H9 (cell line): ENCODE data around the gene FCHO1. TPM values are rescaled to one million over a fixed set of nuclear protein-coding genes. Genes with fewer than 3 reads are reported as not detected.

Experiments
- DNase-seq: peaks from one replicate; pipeline ENCODE4 v3.0.0-alpha.2; 2017
- H2AFZ ChIP-seq: one replicate; pipeline ENCODE4 v1.6.1; 2013; ENCODE audit warnings: mild to moderate bottlenecking, low read length, control low read depth, moderate library complexity
- H2AK5ac ChIP-seq: 2 replicates; pipeline ENCODE4 v1.6.1; 2013; ENCODE audit warnings: low read length, control low read depth, mixed read lengths; ENCODE audit not compliant: insufficient read length
- H2BK120ac ChIP-seq: one replicate; pipeline ENCODE4 v1.6.1; 2013; ENCODE audit warnings: low read depth, mild to moderate bottlenecking, low read length, control low read depth, inconsistent platforms; ENCODE audit not compliant: poor library complexity, severe bottlenecking
- H2BK12ac ChIP-seq: 2 replicates; pipeline ENCODE4 v1.6.1; 2013; ENCODE audit warnings: low read length, control low read depth, mixed read lengths, low read depth; ENCODE audit not compliant: insufficient read length
- H2BK15ac ChIP-seq: 2 replicates; pipeline ENCODE4 v1.6.1; 2013; ENCODE audit warnings: low read depth, low read length, control low read depth
- H2BK20ac ChIP-seq: one replicate; pipeline ENCODE4 v1.6.1; 2013; ENCODE audit warnings: low read depth, mild to moderate bottlenecking, low read length, control low read depth, inconsistent platforms; ENCODE audit not compliant: poor library complexity, severe bottlenecking
- H2BK5ac ChIP-seq: 2 replicates; pipeline ENCODE4 v1.6.1; 2013; ENCODE audit warnings: low read length, control low read depth, mixed read lengths; ENCODE audit not compliant: insufficient read length
- H3K14ac ChIP-seq: 2 replicates; pipeline ENCODE4 v1.6.1; 2013; ENCODE audit warnings: low read length, control low read depth; ENCODE audit not compliant: insufficient read depth
- H3K18ac ChIP-seq: 2 replicates; pipeline ENCODE4 v1.6.1; 2013; ENCODE audit warnings: low read depth, mild to moderate bottlenecking, mixed read lengths, low read length, control low read depth; ENCODE audit not compliant: insufficient read length
- H3K23ac ChIP-seq: 2 replicates; pipeline ENCODE4 v1.6.1; 2013; ENCODE audit warnings: low read length, control low read depth, mixed read lengths, low read depth; ENCODE audit not compliant: insufficient read length
- H3K23me2 ChIP-seq: 2 replicates; pipeline ENCODE4 v1.6.1; 2013; ENCODE audit warnings: low read depth, mild to moderate bottlenecking, mixed read lengths, low read length, control low read depth; ENCODE audit not compliant: insufficient read length, poor library complexity, severe bottlenecking
- H3K27ac ChIP-seq: 2 replicates; pipeline ENCODE4 v1.5.1; 2013; ENCODE audit warnings: low read length, control low read depth, mixed read lengths, low read depth; ENCODE audit not compliant: insufficient read length
- H3K27me3 ChIP-seq: 2 replicates; pipeline ENCODE4 v1.6.1; 2013; ENCODE audit warnings: low read length, control low read depth, inconsistent platforms; ENCODE audit not compliant: insufficient read depth
- H3K4ac ChIP-seq: 2 replicates; pipeline ENCODE4 v1.6.1; 2013; ENCODE audit warnings: low read depth, mild to moderate bottlenecking, control low read depth, inconsistent platforms, low read length, moderate library complexity
- H3K4me1 ChIP-seq: 2 replicates; pipeline ENCODE4 v1.6.1; 2013; ENCODE audit warnings: low read length, control low read depth, inconsistent platforms; ENCODE audit not compliant: insufficient read depth
- H3K4me2 ChIP-seq: 2 replicates; pipeline ENCODE4 v1.6.1; 2013; ENCODE audit warnings: low read length, control low read depth, mixed read lengths; ENCODE audit not compliant: insufficient read length, insufficient read depth
- H3K56ac ChIP-seq: 2 replicates; pipeline ENCODE4 v1.6.1; 2013; ENCODE audit warnings: low read depth, mild to moderate bottlenecking, mixed read lengths, low read length, control low read depth; ENCODE audit not compliant: insufficient read length
- H3K79me1 ChIP-seq: 2 replicates; pipeline ENCODE4 v1.6.1; 2013; ENCODE audit warnings: low read depth, mild to moderate bottlenecking, moderate library complexity, low read length, control low read depth, inconsistent platforms; ENCODE audit not compliant: insufficient read depth, poor library complexity, severe bottlenecking
- H3K79me2 ChIP-seq: 2 replicates; pipeline ENCODE4 v1.6.1; 2013; ENCODE audit warnings: low read length, control low read depth, inconsistent platforms; ENCODE audit not compliant: insufficient read depth
- H3K9ac ChIP-seq: 2 replicates; pipeline ENCODE4 v1.6.1; 2013; ENCODE audit warnings: low read length, control low read depth, mixed read lengths; ENCODE audit not compliant: insufficient read length; ENCODE audit errors: extremely low read depth
- H3K9me3 ChIP-seq: one replicate; pipeline ENCODE4 v1.6.1; 2013; ENCODE audit warnings: low read depth, low read length, inconsistent platforms; ENCODE audit not compliant: control insufficient read depth
- H3T11ph ChIP-seq: one replicate; pipeline ENCODE4 v1.6.1; 2013; ENCODE audit warnings: mild to moderate bottlenecking, low read length, control low read depth, inconsistent platforms
- H4K20me1 ChIP-seq: one replicate; pipeline ENCODE4 v1.6.1; 2013; ENCODE audit not compliant: control insufficient read depth, insufficient read length, insufficient read depth
- H4K5ac ChIP-seq: 2 replicates; pipeline ENCODE4 v1.6.1; 2013; ENCODE audit warnings: low read depth, mild to moderate bottlenecking, mixed read lengths, low read length, control low read depth; ENCODE audit not compliant: insufficient read length
- H4K8ac ChIP-seq: replicated peaks from 2 replicates; pipeline ENCODE4 v1.6.1; 2013; ENCODE audit warnings: low read length, control low read depth, mixed read lengths, low read depth; ENCODE audit not compliant: insufficient read length
- H4K91ac ChIP-seq: 2 replicates; pipeline ENCODE4 v1.6.1; 2013; ENCODE audit warnings: low read depth, mild to moderate bottlenecking, moderate library complexity, mixed read lengths, low read length, control low read depth; ENCODE audit not compliant: insufficient read length
- H3K27ac Mint-ChIP-seq, 3 experiments: 2 replicates in 2 of 3; 3 replicates in 1 of 3; pipeline ENCODE4 v1.8.0; 2020 to 2021; ENCODE audit warnings: mixed read lengths in 3 of 3, mild to moderate bottlenecking in 1 of 3, moderate library complexity in 1 of 3
- H3K27me3 Mint-ChIP-seq: 2 replicates; pipeline ENCODE4 v1.8.0; 2021; ENCODE audit warnings: low read depth, mild to moderate bottlenecking, moderate library complexity, mixed read lengths
- H3K36me3 Mint-ChIP-seq, 3 experiments: 2 replicates in 2 of 3; 3 replicates in 1 of 3; pipeline ENCODE4 v1.8.0; 2020 to 2021; ENCODE audit warnings: low read depth in 3 of 3, mixed read lengths in 3 of 3; ENCODE audit not compliant: insufficient read depth in 1 of 3
- H3K4me1 Mint-ChIP-seq, 2 experiments: 2 replicates each; pipeline ENCODE4 v1.8.0; 2020; ENCODE audit warnings: mixed read lengths in 2 of 2
- H3K4me3 Mint-ChIP-seq, 2 experiments: 2 replicates in 1 of 2; 3 replicates in 1 of 2; pipeline ENCODE4 v1.8.0; 2020 to 2021; ENCODE audit warnings: mild to moderate bottlenecking in 2 of 2, mixed read lengths in 2 of 2, moderate library complexity in 1 of 2
- H3K9me3 Mint-ChIP-seq, 2 experiments: 2 replicates in 1 of 2; 3 replicates in 1 of 2; pipeline ENCODE4 v1.8.0; 2020; ENCODE audit warnings: mild to moderate bottlenecking in 2 of 2, mixed read lengths in 2 of 2, moderate library complexity in 1 of 2
- WGBS: extraction: QIAGEN DNeasy Blood & Tissue Kit; methylation state at CpG from one replicate; pipeline ENCODE4 v1.1.7; 2013; ENCODE audit warnings: missing lambda C conversion rate, low lambda C conversion rate, mixed read lengths; ENCODE audit not compliant: insufficient read length; ENCODE audit errors: extremely low coverage; 5-methylcytosine and 5-hydroxymethylcytosine counted together
- total RNA-seq: library from RNA; stranded (reverse); gene quantifications from 2 replicates; pipeline ENCODE4 v1.2.1, GENCODE V29; 2021
- TF ChIP-seq, protein P1 (sequence below): fragments of 200-600 bp; sonication (generic); conservative IDR thresholded peaks from 3 replicates; pipeline ENCODE4 v1.8.0; 2021; ENCODE audit warnings: antibody characterized with exemption, mild to moderate bottlenecking

Gene FCHO1
- total RNA-seq, 1 experiment from 2014 or later = 13.1 TPM

DNA sequence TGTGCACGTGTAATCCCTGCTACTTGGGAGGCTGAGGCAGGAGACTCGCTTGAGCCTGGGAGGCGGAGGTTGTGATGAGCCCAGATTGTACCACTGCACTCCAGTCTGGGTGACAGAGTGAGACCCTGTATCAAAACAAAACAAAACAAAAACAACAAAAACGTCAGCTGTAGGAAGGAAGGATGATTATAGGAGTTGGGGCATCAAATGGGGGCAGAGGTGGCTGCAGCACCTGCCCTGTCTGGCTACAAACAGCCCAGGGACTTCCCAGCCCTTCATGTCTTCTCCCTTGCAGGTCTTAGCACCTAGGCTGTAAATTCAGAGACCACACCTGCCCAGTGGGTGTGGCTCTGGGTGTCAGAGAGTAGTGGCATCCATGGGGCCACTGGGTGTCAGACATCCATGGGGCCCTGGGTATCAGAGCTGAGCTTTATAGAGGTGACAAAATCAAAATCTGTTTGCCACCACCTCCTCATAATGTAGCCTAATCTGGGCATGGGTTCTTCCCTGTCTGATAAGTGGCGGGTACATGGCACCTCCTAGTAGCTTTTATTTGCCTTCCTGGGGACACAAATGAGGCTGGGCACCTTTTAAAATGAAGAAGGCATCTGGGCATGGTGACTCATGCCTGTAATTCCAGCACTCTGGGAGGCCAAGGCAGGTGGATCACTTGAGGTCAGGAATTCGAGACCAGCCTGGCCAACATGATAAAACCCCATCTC, 38.9 kb downstream of the FCHO1 start:
- WGBS = no CpG with 5 or more reads among the region's 6 CpGs
- no peak overlapping the region for H3T11ph ChIP-seq
- H3K9me3 ChIP-seq = no peaks in the 10 kb centered on the region
- TF ChIP-seq, protein P1, sequence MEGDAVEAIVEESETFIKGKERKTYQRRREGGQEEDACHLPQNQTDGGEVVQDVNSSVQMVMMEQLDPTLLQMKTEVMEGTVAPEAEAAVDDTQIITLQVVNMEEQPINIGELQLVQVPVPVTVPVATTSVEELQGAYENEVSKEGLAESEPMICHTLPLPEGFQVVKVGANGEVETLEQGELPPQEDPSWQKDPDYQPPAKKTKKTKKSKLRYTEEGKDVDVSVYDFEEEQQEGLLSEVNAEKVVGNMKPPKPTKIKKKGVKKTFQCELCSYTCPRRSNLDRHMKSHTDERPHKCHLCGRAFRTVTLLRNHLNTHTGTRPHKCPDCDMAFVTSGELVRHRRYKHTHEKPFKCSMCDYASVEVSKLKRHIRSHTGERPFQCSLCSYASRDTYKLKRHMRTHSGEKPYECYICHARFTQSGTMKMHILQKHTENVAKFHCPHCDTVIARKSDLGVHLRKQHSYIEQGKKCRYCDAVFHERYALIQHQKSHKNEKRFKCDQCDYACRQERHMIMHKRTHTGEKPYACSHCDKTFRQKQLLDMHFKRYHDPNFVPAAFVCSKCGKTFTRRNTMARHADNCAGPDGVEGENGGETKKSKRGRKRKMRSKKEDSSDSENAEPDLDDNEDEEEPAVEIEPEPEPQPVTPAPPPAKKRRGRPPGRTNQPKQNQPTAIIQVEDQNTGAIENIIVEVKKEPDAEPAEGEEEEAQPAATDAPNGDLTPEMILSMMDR = no peak
- no peak overlapping the region for H4K91ac ChIP-seq
- Mint-ChIP-seq H3K4me3 (no peak overlapping the region), H3K9me3 (no peaks in the 10 kb centered on the region), H3K27ac (0 out of 7 replicates have a peak overlapping the region, but pooled peaks of 1 of the 3 experiments have one; percentile 3), H3K27me3 (peaks cover 17% of the 10 kb centered on the region), H3K36me3 (peaks cover 2 to 6% (median 4%) of the 10 kb centered on the region in 3 experiments; a peak in 4 of 7 replicates), H3K4me1 (peaks cover 2 to 10% of the 10 kb centered on the region in 2 experiments; a peak in 3 of 4 replicates)
- no peak overlapping the region for H2BK15ac ChIP-seq
- H3K23ac ChIP-seq = no peak overlapping the region
- H4K5ac ChIP-seq = no peak overlapping the region
- no peak overlapping the region for H3K56ac ChIP-seq
- no peak overlapping the region for H4K8ac ChIP-seq
- H3K27ac ChIP-seq = no peak overlapping the region
- no peak overlapping the region for H2AK5ac ChIP-seq
- no peak overlapping the region for H2BK120ac ChIP-seq
- H3K4ac ChIP-seq = no peak overlapping the region
- H4K20me1 ChIP-seq = no peaks in the 10 kb centered on the region
- H2BK20ac ChIP-seq = no peak overlapping the region
- H3K79me2 ChIP-seq = no peaks in the 10 kb centered on the region
- no peak overlapping the region for H3K14ac ChIP-seq
- H2BK5ac ChIP-seq = no peak overlapping the region
- no peaks in the 10 kb centered on the region for H3K4me1 ChIP-seq
- no peak overlapping the region for H2AFZ ChIP-seq
- peaks cover 7% of the 10 kb centered on the region for H3K23me2 ChIP-seq
- no peak overlapping the region for H3K18ac ChIP-seq
- no peak for DNase-seq
- H3K27me3 ChIP-seq = no peaks in the 10 kb centered on the region; the same call in 1 of the 2 replicates
- H3K79me1 ChIP-seq = no peaks in the 10 kb centered on the region
- H2BK12ac ChIP-seq = no peak overlapping the region
- no peak overlapping the region for H3K4me2 ChIP-seq
- H3K9ac ChIP-seq = no peak overlapping the region
